CD4-positive, alpha-beta T cell treated with Interleukin-4 for 4 hours (primary cell): ENCODE data around the gene MCF2L.
"Not testable (repeated sequence)": the region's sequence is repeated elsewhere in the genome, so short reads cannot be mapped to it uniquely, and the experiment has no call there.

Experiments used
- DNase-seq: peaks from one replicate; pipeline ENCODE4 v3.0.0-alpha.2; 2020

The MCF2L gene

DNA sequence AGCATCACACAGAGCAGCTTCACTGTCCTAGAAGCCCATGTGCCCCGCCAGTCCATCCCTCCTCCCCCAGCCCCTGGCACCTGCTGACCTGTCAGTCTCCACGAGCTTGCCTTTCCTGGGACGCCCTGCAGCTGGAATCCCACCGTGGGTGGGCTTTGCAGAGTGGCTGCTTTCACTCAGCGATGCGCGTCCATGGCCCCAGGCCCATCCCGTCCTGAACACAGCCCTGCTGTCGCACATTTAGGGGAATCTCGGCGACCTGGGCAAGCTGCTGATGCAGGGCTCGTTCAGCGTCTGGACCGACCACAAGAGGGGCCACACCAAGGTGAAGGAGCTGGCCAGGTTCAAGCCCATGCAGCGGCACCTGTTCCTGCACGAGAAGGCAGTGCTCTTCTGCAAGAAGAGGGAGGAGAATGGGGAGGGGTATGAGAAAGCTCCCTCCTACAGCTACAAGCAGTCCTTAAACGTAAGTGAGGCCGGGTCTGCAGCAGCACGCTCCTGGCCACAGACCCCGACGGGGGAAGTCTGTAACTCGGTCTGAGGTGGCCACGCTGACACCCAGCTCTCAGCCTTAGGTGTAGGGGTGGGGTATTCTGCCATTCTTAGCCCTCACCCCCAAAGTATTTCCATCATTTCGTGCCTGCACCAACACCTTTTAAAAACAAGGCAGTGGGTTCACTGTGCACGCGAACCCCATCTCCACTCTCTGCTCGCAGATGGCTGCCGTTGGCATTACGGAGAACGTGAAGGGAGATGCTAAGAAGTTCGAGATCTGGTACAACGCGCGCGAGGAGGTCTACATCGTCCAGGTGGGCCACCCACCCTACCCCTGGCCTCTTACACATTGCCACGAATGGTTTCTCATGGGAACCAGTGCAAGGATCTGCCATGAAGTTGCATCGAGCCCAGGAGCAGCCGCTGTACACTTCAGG, 118.2 kb downstream of the MCF2L start:
- no peak for DNase-seq

DNA sequence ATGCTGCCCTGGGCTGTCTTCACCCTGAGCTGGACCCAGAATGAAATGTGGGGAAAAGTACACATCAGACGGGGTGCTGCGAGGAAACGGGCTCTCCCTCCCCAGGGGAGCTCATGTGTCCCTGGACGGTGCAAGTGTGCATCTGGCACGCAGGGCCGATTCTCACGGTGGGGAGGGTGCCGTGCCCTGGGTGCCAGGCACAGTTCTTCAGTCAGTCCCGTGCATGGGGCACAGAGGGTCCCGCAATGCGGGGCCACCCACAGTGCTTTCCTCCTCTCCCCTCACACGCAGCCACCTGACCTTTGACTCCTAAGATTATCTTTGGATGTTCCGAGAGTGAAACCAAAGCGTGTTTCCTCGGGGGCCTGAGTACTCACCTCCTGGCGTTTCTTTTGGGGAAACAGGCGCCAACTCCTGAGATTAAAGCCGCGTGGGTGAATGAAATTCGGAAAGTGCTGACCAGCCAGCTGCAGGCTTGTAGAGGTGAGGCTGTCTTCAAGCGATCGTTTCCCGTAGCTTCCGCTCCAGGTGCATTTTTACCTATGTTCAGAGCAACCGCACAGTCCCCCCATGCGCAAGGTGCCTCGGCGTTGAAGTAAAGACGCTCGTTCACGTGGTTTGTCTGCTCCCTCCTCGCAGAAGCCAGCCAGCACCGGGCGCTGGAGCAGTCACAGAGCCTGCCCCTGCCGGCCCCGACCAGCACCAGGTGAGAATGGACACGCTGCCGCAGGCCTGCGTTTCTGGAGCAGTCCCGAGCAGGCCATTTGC, 119.1 kb downstream of the MCF2L start:
- no peak for DNase-seq

DNA sequence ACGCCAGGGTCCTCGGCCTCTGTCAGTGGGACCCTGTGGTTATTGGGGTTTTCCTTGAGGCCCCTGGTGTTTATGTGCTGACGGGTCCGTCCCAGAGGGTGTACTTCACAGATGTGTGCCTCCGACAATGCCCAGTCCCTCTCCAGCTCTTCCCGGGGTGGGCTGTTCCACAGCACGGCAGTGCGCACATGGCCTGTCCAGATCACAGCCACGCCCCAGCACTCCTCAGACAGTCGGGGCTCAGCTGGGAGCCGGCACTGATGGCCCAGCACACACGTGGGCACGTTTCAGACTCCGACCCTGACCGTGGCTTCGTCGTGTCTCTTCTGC, 119.6 kb downstream of the MCF2L start:
- no peak for DNase-seq

DNA sequence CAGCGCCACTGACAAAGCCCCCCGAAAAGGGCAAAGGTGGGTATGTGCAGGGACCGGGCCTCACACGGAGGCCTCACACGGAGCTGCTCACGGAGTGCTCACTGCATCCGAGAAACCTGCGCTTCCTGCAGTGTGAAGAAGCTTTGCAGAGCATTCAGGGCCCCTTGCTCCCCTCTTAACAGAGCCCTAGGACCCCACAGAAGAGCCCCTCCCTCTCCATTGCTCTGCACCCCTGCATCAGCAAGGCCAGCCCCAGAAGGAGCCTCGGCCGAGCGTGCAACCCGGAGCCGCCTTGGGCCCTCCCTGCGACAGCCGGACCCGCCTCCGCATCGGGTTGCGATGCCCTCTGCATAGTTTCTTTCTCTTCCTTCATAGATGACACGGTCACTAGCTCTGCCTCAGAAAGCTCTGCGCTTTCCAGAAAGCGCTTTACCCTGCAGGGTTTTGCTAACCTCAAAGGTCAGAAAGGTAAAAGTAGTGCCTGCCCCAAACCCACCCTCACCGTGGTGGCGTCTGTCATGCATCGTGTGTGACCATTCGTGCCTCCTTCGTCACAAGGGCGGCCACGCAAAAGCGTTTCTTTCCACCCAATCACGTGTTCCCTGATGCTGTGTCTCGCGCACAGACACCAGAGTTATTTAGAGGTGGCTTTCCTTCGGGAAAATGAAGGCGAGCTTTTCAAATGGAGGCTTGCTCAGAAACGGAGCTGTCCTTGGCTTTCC, 120.8 kb downstream of the MCF2L start:
- no peak for DNase-seq

DNA sequence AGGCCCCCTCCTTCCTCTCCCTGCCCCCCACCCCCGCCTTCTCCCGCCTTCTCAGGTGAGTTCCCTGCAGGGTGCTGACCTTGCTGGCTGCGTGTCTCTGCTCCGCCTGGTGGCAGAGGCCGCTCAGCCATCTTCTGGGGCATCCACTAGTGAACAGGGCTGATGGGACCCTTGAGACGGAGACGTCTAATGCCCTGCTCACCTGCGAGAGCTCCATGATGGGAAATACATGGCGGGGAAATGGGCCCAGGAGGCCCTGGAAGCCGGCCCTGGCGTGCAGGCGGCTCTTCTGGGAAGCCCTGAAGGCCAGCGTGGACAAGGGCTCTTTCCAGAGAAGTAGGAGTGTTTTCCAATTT, 121.4 kb downstream of the MCF2L start:
- no peak for DNase-seq

DNA sequence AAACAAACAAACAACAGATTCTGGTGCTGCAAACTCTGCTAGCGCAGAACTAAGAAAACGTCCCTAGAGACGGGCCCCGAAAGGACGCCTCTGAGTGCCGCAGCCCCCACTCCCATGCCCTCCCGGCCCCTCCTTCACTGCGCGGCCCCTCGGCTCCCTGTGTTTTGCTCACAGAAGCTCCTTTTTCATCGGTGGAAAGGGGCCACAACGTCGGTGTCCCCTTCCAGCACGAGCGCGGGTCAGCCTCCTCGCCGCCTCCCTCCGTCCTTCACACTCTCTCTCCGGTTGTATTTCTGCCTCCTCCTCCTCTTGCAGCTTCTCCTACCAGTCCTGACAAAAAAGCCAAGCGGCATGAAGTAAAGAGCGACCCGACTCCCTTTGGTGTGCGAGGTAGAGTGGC, 121.8 kb downstream of the MCF2L start:
- DNase-seq: no peak

DNA sequence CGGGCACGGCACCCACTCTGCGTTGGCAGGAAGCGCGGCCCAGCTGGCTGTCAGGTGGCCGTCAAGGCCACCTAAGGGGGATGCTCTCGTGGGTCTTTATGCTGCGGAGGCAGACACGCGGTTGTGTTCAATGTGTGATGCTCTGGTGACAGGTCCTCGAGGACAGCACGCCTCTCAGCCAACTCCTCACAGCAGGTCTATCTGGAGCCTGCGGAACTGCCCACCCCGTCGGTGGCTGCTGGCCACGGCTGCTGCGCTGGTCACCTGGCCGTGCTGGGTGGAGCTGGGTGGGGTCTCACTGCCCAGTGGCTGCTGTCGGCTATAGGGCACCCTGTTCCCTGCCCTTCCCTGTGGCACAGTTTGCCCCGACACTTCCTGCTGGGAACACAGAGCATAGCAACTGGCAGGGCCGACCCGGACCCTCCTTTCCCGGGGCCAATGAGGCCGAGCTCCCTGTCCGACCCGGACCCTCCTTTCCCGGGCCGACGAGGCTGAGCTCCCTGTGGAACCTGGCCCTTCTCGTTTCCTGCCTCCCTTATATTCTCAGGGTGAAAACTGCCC, 122.3 kb downstream of the MCF2L start:
- DNase-seq: no peak

DNA sequence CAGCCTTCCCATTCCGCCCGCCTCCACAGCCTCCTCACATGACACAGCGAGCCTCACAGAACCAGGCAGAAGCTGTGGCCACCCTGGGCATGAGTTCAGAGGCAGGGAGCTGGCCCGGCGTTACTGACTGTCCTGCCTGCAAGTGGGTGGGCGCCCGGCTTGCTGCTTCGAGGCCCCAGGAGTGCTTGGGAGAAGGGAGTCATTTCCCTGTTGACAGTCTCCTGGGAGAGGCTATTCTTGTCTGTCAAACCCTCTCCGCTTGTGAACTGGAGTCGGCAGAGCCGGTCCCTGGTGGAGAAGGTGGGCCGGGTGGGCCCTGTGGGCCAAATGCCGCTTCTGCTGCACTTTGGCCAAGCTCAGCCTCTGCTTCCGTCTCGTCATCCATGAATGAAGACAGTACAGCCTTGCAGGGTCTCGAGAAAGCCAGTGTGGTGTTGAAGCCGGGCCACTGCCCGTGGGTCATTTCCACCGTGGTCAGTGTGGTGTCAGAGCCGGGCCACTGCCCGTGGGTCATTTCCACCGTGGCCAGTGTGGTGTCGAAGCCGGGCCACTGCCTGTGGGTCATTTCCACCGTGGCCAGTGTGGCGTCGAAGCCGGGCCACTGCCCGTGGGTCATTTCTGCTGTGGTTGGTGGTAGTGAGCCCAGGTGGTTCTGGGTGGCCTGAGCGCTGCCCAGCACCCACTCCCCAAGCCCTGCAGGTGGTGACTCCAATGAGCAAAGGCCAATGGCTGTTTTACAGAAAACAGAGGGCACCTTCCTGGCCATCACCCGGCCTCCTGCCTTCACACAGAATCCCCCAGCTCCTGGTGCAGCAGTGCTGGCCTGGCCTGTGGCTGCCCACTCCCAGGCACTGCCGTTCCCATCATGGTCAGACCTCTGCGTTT, 123.1 kb downstream of the MCF2L start:
- DNase-seq: no peak

DNA sequence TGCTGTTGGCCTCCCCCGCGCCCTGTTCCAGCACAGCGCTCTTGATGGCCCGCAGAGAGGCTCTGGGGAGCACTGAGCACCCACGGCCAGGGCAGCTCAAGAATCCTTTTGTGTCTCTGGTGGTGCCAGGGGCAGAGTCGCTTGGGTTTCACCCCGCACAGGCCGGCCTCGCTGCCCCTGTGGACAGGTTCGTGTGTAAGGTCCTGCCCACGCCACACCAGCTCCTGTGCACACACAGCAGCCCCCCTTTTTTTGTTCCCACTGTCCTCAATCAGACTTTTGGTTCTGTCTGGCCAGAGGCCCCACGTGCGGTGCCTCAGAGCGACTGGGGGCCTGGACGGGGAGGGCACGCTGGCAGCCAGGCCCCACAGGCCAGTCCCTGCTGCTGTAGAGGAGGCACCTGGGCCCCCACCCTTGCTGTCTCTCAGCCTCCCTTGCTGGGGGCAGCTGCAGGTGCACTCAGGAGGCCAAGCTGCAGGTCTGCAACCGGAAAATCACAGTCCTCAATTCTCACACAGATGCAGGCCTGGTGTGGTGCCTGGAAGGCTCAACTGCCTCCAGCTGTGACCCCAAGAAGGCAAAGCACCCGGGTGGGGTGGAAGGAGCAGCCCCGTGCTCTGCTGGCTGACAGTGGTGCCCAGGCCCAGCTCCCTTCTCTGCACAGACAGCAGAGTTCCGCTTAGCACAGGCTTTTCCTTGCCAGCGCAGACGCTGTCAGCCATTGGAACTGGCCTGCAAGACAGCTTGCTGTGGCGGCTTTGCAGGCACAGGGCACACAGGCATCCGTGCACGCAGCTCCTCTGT, 124.0 kb downstream of the MCF2L start:
- no peak for DNase-seq

DNA sequence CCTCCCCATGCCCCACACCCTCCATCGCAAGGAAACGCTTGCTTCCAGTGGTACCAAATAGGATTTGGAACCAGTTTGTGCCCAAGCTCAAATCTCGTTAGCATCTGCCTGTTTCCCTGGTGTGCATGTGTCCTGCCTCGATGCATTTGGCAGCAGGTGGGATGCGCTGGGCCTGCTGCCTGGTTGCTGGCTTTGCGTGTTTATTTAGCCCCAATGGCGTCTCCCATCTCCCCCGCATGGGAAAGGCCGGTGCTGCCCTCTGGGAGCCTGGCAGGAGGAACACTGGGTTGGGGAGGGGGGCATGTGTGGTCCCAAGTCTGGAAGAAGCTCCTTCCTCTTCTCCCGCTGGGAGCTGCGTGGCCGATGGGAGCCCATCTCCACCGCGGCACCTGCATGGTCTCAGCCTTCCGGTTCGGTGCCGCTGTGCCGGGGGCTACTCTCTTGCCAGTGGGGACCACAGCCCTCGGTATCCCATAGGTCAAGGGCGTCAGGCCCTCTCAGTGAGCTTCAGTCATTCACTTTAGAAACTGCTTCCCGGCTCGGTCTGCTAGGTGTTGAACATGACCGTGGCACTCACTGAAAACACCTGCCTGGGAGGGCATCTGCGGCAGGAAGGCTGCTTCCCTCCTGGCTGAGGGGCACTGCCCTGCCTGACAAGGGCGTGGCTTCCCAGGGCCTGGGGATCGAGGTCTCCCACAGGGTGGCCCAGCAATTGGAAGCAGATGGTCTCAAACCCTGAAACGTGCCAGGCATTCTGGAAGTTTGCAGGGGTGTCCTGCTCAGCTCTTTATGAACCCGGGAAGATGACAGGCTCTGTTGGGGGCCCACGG, 124.8 kb downstream of the MCF2L start:
- no peak for DNase-seq

DNA sequence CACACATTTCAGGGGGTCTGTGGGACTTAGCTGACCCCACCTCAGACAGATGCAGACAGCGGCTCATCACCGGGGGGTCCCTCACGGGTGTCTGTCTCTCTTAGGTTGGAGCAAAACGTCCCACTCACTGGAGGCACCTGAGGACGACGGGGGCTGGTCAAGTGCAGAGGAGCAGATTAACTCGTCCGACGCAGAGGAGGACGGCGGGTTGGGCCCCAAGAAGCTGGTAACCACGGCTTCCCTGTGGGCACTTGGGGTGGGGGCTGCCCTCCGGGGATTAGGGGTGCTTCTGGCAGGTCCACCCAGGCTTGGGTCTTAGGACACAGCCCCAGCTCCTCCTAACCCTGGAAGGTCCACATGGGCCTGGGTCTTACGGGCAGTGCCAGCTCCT, 125.4 kb downstream of the MCF2L start:
- no peak for DNase-seq

DNA sequence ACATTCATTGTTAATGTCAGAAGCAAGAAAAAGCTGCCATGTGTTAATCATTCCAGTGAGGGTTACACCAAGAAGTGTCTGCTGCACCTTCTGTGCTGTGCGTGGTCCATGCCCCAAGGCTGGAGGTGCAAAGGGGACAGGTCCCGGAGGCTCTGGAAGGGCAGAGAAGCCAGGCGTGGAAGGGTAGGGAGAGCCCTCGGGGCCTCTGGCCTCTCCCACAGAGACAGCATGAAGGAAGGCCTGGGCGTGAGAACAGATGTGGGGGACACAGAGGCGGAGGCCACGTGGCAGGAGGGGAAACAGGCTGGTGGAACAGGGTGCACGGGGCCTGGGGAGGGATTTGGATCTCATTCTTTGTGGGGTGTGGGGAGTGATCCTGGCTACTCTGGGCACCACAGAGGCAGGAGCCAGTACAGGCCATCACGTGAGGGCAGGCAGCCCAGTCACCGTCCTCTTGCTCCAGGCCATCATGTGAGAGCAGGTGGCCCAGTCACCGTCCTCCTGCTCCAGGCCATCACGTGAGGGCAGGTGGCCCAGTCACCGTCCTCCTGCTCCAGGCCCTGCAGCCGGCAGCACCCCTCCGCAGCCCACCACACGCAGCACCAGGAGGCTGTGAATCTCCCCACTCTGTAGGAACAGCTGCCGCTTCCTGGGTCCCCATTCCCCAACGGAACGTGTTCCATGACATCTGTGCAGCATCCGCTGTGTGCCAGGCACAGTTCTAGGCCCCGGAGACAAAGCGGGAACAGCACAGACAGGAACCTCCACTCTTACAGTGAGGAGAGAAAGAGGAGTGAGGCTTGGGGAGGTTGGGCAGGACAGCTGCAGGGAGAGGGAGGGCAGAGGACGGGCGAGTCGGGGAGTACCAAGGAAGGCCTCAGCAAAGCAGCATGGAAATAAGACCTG, 126.4 kb downstream of the MCF2L start:
- no peak for DNase-seq

DNA sequence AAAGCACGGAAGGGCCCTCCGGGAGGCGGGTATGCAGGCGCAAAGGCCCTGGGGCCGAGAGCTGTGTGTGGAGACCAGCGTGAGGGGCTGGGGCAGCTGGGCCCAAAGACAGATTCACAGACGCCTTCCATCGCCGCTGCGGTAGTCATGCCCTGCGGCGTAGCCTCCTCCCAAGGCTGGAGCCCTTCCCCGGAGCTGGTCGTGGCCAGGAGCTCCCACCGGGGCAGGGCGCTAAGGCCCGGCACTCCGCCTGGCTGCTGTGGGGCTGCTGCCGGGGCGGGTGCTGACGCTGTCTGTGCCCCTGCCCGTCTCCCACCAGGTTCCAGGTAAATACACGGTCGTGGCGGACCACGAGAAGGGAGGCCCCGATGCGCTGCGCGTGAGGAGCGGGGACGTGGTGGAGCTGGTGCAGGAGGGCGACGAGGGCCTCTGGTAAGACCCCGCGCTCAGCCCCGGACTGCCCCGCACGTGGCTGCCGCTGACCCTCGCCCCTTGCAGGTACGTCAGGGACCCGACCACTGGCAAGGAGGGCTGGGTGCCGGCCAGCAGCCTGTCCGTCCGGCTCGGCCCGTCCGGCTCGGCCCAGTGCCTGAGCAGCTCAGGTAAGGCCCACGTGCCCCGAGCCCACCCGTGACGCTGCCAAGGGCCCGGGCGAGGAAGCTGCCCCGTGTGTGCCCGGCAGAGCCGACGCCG, 127.2 kb downstream of the MCF2L start:
- no peak for DNase-seq

DNA sequence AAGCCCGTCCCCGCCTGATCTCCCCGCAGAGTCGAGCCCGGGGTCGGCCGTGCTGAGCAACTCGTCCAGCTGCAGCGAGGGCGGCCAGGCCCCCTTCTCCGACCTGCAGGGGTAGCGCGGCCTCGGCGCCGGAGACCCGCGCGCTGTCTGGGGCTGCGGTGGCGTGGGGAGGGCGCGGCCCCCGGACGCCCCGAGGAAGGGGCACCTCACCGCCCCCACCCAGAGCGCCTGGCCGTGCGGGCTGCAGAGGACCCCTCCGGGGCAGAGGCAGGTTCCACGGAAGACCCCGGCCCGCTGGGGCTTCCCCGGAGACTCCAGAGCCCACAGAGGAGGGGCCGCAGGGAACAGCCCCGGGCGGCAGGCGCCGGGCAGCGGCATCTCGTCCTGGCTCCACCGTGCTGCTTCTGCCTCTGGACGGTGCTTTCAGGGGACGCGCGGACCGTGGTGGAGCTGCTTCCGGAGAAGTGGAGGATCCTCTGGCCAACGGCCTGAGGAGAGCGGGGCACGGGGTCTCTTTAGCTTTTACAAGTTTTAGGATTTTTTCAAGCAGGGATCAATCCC, 127.8 kb downstream of the MCF2L start:
- DNase-seq: no peak

DNA sequence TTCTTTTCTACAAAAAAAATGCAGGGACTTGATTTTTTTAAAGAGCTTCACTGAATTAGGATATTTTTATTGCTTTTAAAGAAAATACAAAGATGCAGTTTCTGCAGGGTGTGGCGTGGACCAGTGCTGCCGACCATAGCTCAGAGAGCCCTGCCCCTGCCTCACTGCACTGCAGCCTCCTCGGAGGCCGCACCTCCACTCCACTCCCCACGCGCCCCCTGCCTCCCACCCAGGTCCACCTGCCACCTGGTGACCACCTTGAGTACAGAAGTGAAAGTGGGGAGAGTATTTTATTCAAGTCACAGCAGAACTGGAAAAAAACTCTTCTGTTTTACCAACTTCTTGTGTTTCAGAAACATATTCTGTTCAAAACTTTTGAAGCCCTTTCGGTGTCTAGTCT, 128.6 kb downstream of the MCF2L start:
- DNase-seq: no peak

DNA sequence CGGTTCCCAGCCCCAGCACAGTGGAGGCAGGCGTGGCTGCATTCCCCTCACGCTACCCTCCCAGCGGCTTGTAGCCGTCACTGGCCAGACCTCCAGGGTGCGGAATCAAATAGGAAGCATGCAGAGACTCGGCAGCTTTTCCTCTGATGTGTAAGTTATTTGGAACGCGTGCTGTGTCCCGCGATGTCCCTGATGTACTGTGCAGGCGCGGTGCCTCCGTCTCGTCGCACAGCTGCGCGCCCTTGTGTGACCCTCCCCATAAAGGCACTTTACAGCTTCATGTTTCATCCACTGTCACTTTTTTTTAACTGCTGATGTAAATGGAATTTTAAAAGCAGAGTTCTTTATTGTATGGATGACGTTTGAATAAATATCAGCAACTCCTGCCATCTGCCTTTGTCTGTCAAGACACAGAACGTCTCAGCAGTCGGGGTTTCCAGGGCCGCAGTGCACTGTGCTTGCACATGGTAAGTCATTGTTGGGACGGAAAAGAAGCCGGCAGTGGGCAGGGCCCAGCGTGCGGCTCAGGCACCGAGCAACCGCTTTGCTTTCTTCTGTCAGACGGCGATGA, 129.2 kb downstream of the MCF2L start:
- no peak for DNase-seq

DNA sequence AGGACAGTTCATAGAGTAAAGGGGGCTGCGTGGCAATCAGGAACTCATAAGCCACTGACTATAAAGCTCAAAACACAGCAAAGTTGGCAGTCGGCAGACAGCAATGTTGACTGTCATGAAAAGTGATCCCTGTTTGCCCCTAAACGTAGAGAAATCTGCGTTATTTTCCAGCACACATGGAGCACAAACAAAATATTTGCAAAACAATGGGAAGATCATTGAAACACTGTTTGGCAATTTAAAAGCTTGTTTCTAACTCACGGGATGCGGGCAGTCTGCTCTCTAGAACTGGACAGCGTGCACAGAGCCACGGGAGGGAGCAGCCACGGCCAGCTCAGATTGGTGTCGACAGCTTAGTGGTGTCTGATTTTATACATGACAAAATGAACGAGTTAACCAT, 130.1 kb downstream of the MCF2L start:
- DNase-seq: no peak

DNA sequence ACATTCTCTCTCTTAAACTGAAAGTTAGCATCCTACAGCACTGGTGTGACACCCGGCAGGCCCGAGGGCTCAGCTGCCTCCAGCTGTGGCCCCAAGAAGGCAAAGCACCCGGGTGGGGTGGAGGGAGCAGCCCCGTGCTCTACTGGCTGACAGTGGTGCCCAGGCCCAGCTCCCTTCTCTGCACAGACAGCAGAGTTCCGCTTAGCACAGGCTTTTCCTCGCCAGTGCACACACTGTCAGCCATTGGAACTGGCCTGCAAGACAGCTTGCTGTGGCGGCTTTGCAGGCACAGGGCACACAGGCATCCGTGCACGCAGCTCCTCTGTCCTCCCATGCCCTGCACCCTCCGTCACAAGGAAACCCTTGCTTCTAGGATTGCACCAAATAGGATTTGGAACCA, 133.3 kb downstream of the MCF2L start:
- not testable (repeated sequence) for DNase-seq
